Breast epithelium (tissue), 3 donors: ENCODE data around the gene CNTN5.
"Not testable (repeated sequence)": the region's sequence is repeated elsewhere in the genome, so short reads cannot be mapped to it uniquely, and the experiment has no call there.

ENCODE experiments used
- POLR2AphosphoS5 ChIP-seq, 3 donors: sonication (generic); formaldehyde crosslinking; IDR thresholded peaks; one replicate each; pipeline ENCODE4 v1.6.1; 2017; ENCODE audit warnings: antibody characterized with exemption in 3 of 3
- TF ChIP-seq, protein P1 (sequence below), 3 donors: fragments of 450-650 bp; IDR thresholded peaks; one replicate each; pipeline ENCODE4 v1.5.1; 2016 to 2017; ENCODE audit warnings: antibody characterized with exemption in 3 of 3, mild to moderate bottlenecking in 3 of 3, moderate library complexity in 3 of 3

DNA sequence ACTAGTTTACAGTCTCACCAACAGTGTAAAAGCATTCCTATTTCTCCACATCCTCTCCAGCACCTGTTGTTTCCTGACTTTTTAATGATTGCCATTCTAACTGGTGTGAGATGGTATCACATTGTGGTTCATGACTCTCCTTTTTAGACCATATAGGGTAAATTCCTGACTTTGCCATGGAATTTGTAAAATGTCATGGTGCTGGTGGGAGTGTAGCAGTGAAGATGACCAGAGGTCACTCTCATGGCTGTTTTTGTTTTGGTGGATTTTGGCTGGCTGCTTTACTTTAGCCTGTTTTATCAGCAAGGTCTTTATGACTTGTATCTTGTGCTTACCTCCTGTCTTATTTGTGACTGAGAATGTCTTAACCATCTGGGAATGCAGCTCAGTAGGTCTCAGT lies 816.0 kb downstream of the CNTN5 start:
- TF ChIP-seq, protein P1, sequence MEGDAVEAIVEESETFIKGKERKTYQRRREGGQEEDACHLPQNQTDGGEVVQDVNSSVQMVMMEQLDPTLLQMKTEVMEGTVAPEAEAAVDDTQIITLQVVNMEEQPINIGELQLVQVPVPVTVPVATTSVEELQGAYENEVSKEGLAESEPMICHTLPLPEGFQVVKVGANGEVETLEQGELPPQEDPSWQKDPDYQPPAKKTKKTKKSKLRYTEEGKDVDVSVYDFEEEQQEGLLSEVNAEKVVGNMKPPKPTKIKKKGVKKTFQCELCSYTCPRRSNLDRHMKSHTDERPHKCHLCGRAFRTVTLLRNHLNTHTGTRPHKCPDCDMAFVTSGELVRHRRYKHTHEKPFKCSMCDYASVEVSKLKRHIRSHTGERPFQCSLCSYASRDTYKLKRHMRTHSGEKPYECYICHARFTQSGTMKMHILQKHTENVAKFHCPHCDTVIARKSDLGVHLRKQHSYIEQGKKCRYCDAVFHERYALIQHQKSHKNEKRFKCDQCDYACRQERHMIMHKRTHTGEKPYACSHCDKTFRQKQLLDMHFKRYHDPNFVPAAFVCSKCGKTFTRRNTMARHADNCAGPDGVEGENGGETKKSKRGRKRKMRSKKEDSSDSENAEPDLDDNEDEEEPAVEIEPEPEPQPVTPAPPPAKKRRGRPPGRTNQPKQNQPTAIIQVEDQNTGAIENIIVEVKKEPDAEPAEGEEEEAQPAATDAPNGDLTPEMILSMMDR (IDR thresholded peaks at IDR 0.05), result not testable (repeated sequence)
- not testable (repeated sequence) for TF ChIP-seq POLR2AphosphoS5 (IDR thresholded peaks at IDR 0.05)
